Measurements from ENCODE around the gene GSE1.

DNA sequence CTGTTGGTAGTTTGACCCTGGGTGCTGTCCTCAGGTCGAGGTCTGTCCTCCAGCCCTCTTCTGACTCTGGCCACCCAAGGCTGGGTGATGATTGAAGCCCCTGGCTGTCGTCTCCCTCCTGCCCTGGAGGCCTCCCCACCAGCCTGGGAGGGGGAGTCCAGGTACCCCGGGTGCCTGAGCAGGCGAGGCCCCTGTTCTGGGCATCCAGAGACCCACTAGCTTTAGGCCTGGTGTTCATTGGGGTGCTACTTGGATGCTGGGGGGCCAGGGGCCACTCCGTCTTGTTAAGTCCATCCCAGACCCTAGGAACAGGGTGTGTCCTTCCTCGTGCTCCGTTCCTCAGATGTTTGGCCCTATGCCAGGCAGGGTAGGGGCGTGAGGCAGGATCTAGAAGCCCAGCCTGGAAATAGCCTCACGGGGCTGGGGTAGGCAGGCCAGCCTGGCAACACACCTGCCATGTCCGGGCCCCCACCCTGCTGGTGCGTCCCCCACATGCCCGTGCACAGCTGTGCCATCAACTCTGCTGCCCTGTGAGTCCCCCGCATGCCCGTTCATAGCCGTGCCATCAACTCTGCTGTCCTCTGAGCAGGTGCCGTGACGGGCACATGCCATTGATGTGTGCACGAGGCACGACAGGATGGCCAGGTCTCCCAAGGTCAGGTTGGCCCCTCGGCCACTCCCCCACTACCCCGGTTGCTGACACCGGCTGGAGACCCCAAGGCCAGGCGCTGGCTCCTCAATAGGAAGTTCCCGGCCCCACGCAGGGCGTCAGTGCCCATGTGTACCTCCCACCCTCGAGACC, 38.7 kb downstream of the GSE1 start:
- TF ChIP-seq, protein P1, sequence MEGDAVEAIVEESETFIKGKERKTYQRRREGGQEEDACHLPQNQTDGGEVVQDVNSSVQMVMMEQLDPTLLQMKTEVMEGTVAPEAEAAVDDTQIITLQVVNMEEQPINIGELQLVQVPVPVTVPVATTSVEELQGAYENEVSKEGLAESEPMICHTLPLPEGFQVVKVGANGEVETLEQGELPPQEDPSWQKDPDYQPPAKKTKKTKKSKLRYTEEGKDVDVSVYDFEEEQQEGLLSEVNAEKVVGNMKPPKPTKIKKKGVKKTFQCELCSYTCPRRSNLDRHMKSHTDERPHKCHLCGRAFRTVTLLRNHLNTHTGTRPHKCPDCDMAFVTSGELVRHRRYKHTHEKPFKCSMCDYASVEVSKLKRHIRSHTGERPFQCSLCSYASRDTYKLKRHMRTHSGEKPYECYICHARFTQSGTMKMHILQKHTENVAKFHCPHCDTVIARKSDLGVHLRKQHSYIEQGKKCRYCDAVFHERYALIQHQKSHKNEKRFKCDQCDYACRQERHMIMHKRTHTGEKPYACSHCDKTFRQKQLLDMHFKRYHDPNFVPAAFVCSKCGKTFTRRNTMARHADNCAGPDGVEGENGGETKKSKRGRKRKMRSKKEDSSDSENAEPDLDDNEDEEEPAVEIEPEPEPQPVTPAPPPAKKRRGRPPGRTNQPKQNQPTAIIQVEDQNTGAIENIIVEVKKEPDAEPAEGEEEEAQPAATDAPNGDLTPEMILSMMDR (IDR thresholded peaks at IDR 0.05; ENCODE audit: low read depth, low read length, poor library complexity, severe bottlenecking) = no peak
- no peak for TF ChIP-seq EZH2phosphoT487 (IDR thresholded peaks at IDR 0.05; ENCODE audit: borderline replicate concordance, low read length)

Data from DOHH2 (cell line).